Chondrocyte (in vitro differentiated cells): ENCODE results near the gene CAPN2. TPM values are rescaled to one million over a fixed set of nuclear protein-coding genes. Genes with fewer than 3 reads are reported as not detected.
"Not testable (repeated sequence)": the region's sequence is repeated elsewhere in the genome, so short reads cannot be mapped to it uniquely, and the experiment has no call there.

Experiments used
- DNase-seq: peaks from one replicate; pipeline ENCODE4 v3.0.0; 2021; ENCODE audit warnings: mixed read lengths, low spot score
- H3K27ac Mint-ChIP-seq: one replicate; pipeline ENCODE4 v1.8.0; 2021; ENCODE audit warnings: mild to moderate bottlenecking, moderate library complexity, mixed read lengths; ENCODE audit not compliant: unreplicated experiment
- H3K27me3 Mint-ChIP-seq: 2 replicates; pipeline ENCODE4 v1.8.0; 2021; ENCODE audit warnings: low read depth, mixed read lengths
- H3K36me3 Mint-ChIP-seq: 2 replicates; pipeline ENCODE4 v1.8.0; 2021; ENCODE audit warnings: low read depth, mixed read lengths
- H3K4me1 Mint-ChIP-seq: 2 replicates; pipeline ENCODE4 v1.8.0; 2021; ENCODE audit warnings: low read depth, mild to moderate bottlenecking, mixed read lengths
- H3K4me3 Mint-ChIP-seq: one replicate; pipeline ENCODE4 v1.8.0; 2021; ENCODE audit warnings: mild to moderate bottlenecking, moderate library complexity, mixed read lengths; ENCODE audit not compliant: unreplicated experiment
- H3K9me3 Mint-ChIP-seq: 2 replicates; pipeline ENCODE4 v1.8.0; 2021; ENCODE audit warnings: low read depth, mixed read lengths
- CTCF ChIP-seq: fragments of 200-600 bp; sonication (generic); IDR thresholded peaks from 2 replicates; pipeline ENCODE4 v1.5.0; 2021; ENCODE audit warnings: antibody characterized with exemption, mild to moderate bottlenecking, moderate library complexity
- total RNA-seq: library from RNA; stranded (reverse); gene quantifications from 3 replicates; pipeline ENCODE4 v1.2.1, GENCODE V29; 2021

The CAPN2 gene
- total RNA-seq, 1 donor from 2014 or later, result 241 TPM

DNA sequence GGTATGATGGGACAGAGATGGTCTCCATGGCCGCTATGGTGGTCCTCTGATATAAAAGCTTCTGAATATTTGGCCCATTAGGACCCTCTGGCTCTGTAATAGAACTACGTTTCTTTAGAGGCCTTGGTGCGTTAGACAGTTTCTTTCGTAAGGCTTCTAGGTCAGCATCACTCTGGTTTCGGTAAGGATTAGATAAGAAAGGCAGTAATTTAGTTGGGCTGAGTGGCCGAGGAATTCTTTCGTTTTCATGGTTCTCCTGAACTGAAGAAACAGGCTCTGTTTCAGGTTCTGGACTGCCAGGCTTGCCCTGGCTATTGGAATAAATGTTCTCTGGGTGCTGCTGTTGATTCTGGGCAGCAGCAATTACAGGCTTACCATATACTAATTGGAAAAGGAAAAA is 83.9 kb downstream of the CAPN2 start:
- Mint-ChIP-seq H3K27ac (no peak overlapping the region), H3K36me3 (peaks cover 32% of the 10 kb centered on the region), H3K9me3 (no peaks in the 10 kb centered on the region), H3K4me1 (peaks cover 3% of the 10 kb centered on the region), H3K27me3 (no peaks in the 10 kb centered on the region), H3K4me3 (no peak overlapping the region)
- no peak for TF ChIP-seq CTCF
- DNase-seq, result no peak

DNA sequence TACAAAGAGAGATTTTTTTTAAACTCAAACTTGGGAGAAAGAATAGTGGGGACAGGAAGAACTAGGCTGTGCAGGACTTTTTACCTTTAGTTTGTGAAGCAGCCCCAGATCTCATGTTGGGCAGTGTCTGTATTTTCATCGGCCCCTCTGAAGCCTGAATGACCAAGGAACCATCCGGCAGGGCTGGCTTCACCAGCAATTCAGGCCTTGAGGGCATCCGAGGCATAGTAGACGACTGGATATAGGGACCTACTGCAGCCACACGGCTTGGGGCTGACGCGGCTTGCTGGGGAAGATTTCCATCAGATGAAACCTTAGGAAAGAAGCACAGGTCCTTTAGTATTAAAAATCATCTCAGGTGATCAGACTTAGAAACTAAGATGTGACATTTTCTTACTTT is 89.7 kb downstream of the CAPN2 start:
- H3K36me3 Mint-ChIP-seq, result peaks cover 34% of the 10 kb centered on the region
- no peak for DNase-seq

DNA sequence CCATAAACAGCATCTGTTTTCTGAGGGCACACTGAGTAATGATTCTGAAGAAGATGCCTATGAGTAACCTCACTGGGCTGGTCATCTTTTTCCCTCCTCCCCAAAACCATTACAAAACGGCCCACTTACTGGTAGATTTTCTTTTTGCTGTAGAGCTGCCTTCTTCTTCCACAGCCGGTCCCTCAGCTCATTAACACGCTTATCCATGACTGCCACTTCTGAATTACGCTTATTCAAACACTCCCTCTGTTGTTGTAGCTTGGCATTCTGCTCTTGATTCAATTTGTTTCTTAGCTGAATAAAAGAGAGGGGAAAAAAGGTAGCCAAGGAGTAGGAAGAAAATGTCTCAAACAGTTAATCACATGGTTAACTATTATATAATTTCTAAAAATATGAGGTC is 90.3 kb downstream of the CAPN2 start:
- peaks cover 3% of the 10 kb centered on the region for H3K9me3 Mint-ChIP-seq
- no peak overlapping the region for H3K4me3 Mint-ChIP-seq
- DNase-seq, result no peak
- H3K36me3 Mint-ChIP-seq, result peaks cover 36% of the 10 kb centered on the region
- H3K27me3 Mint-ChIP-seq, result no peaks in the 10 kb centered on the region
- no peaks in the 10 kb centered on the region for H3K4me1 Mint-ChIP-seq
- TF ChIP-seq CTCF, result no peak
- no peak overlapping the region for H3K27ac Mint-ChIP-seq

More for the DNA sequence above, 89.7 kb downstream of the CAPN2 start:
- no peaks in the 10 kb centered on the region for H3K9me3 Mint-ChIP-seq
- H3K4me3 Mint-ChIP-seq, result no peak overlapping the region
- H3K27me3 Mint-ChIP-seq, result no peaks in the 10 kb centered on the region
- no peaks in the 10 kb centered on the region for H3K4me1 Mint-ChIP-seq
- no peak overlapping the region for H3K27ac Mint-ChIP-seq
- no peak for TF ChIP-seq CTCF

- TF ChIP-seq CTCF, result no peak
- DNase-seq, result no peak
- H3K36me3 Mint-ChIP-seq, result peaks cover 33% of the 10 kb centered on the region
- H3K27me3 Mint-ChIP-seq, result no peaks in the 10 kb centered on the region
- H3K9me3 Mint-ChIP-seq, result peaks cover 3% of the 10 kb centered on the region
- no peak overlapping the region for H3K27ac Mint-ChIP-seq
- no peak overlapping the region for H3K4me3 Mint-ChIP-seq
- no peaks in the 10 kb centered on the region for H3K4me1 Mint-ChIP-seq
Observed at GRCh38 chr1:223803211-223803610, 90.9 kb downstream of the CAPN2 start.

DNA sequence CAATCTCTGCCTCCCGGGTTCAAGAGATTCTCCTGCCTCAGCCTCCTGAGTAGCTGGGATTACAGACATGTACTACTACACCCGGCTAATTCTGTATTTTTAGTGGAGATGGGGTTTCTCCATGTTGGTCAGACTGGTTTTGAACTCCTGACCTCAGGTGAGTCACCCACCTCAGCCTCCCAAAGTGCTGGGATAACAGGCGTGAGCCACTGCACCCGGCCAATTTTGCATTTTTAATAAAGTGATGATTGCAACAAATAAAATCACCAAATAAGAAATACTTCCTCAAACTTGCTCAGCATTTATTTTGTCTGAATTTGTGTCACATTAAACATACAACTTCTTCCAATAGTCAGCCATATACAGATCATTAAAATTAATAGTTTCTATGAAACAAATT is 97.6 kb downstream of the CAPN2 start:
- H3K27ac Mint-ChIP-seq, result not testable (repeated sequence)

DNA sequence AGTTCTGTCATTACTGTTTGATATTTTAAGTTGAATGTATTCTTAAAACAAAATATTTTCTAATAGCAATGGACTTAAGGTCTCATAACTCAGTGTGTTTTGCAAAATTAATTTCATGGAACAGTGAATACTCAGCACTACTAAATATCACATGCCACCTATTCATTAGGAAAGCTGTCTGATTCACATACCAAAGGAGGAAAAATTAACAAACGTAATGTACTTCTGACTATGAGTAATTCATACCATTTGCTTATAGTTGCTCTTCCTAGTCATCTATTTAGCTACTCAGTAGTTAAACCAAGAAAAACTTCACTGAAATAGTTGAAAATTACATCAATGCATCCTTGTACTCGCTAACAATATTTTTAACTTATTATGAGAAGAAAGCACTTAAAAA is 98.2 kb downstream of the CAPN2 start:
- Mint-ChIP-seq H3K4me1 (peaks cover 17% of the 10 kb centered on the region), H3K27me3 (no peaks in the 10 kb centered on the region), H3K4me3 (no peak overlapping the region), H3K9me3 (peaks cover 3% of the 10 kb centered on the region), H3K36me3 (peaks cover 32% of the 10 kb centered on the region), H3K27ac (no peak overlapping the region)
- DNase-seq, result no peak
- TF ChIP-seq CTCF, result no peak

More for the DNA sequence above, 97.6 kb downstream of the CAPN2 start:
- not testable (repeated sequence) for H3K9me3 Mint-ChIP-seq, H3K27me3 Mint-ChIP-seq, DNase-seq, H3K4me3 Mint-ChIP-seq
- H3K4me1 Mint-ChIP-seq, result peaks cover 10% of the 10 kb centered on the region
- peaks cover 32% of the 10 kb centered on the region for H3K36me3 Mint-ChIP-seq
